HEK293 (cell line): ENCODE results near the gene NOP9.
A peak's percentile ranks its signal among the peaks of the same experiment; 100 is the strongest.

Experiments
- HOXD13 ChIP-seq: sonication (generic); formaldehyde crosslinking; IDR thresholded peaks from 2 replicates; pipeline ENCODE4 v1.8.0; 2022; ENCODE audit warnings: missing genetic modification reagents, borderline replicate concordance
- KLF10 ChIP-seq: fragments of 450-650 bp; IDR thresholded peaks from 2 replicates; pipeline ENCODE4 v1.5.1; 2018; ENCODE audit warnings: missing biosample characterization, mild to moderate bottlenecking, missing genetic modification characterization
- MEIS1 ChIP-seq: sonication (generic); formaldehyde crosslinking; IDR thresholded peaks from 2 replicates; pipeline ENCODE4 v1.8.1; 2022; ENCODE audit warnings: missing genetic modification reagents, mild to moderate bottlenecking, borderline replicate concordance
- RBAK ChIP-seq: fragments of 450-650 bp; formaldehyde crosslinking; IDR thresholded peaks from 2 replicates; pipeline ENCODE4 v1.5.1; 2016; ENCODE audit warnings: missing biosample characterization, missing genetic modification characterization
- SCRT1 ChIP-seq: fragments of 450-650 bp; formaldehyde crosslinking; IDR thresholded peaks from 2 replicates; pipeline ENCODE4 v1.5.1; 2016; ENCODE audit warnings: missing biosample characterization, missing genetic modification characterization, borderline replicate concordance
- SP2 ChIP-seq: fragments of 450-650 bp; formaldehyde crosslinking; IDR thresholded peaks from 2 replicates; pipeline ENCODE4 v1.5.1; 2016; ENCODE audit warnings: missing biosample characterization, missing genetic modification characterization
- YY1 ChIP-seq: fragments of 450-650 bp; formaldehyde crosslinking; IDR thresholded peaks from 2 replicates; pipeline ENCODE4 v1.5.1; 2018; ENCODE audit warnings: missing biosample characterization, missing genetic modification characterization
- ZBTB20 ChIP-seq: fragments of 450-650 bp; formaldehyde crosslinking; IDR thresholded peaks from 2 replicates; pipeline ENCODE4 v1.5.1; 2016; ENCODE audit warnings: missing biosample characterization, missing genetic modification characterization
- ZBTB6 ChIP-seq: fragments of 450-650 bp; formaldehyde crosslinking; IDR thresholded peaks from 2 replicates; pipeline ENCODE4 v1.5.1; 2017; ENCODE audit warnings: missing biosample characterization, missing genetic modification characterization
- ZFP41 ChIP-seq: fragments of 450-650 bp; formaldehyde crosslinking; IDR thresholded peaks from 2 replicates; pipeline ENCODE4 v1.5.1; 2016; ENCODE audit warnings: missing biosample characterization, missing genetic modification characterization, borderline replicate concordance
- ZNF10 ChIP-seq: fragments of 450-650 bp; formaldehyde crosslinking; IDR thresholded peaks from 2 replicates; pipeline ENCODE4 v1.5.1; 2017; ENCODE audit warnings: missing biosample characterization, missing genetic modification characterization
- ZNF132 ChIP-seq: fragments of 450-650 bp; formaldehyde crosslinking; IDR thresholded peaks from 2 replicates; pipeline ENCODE4 v1.5.1; 2017; ENCODE audit warnings: missing biosample characterization, missing genetic modification characterization, borderline replicate concordance
- ZNF157 ChIP-seq: fragments of 450-650 bp; formaldehyde crosslinking; IDR thresholded peaks from 2 replicates; pipeline ENCODE4 v1.5.1; 2016; ENCODE audit warnings: missing biosample characterization, missing genetic modification characterization
- ZNF18 ChIP-seq: fragments of 450-650 bp; formaldehyde crosslinking; IDR thresholded peaks from 2 replicates; pipeline ENCODE4 v1.5.1; 2016; ENCODE audit warnings: missing biosample characterization, missing genetic modification characterization
- ZNF2 ChIP-seq: fragments of 450-650 bp; formaldehyde crosslinking; IDR thresholded peaks from 2 replicates; pipeline ENCODE4 v1.5.1; 2016; ENCODE audit warnings: missing biosample characterization, missing genetic modification characterization
- ZNF488 ChIP-seq: fragments of 450-650 bp; formaldehyde crosslinking; IDR thresholded peaks from 2 replicates; pipeline ENCODE4 v1.5.1; 2016; ENCODE audit warnings: missing biosample characterization, missing genetic modification characterization
- ZNF530 ChIP-seq: fragments of 450-650 bp; formaldehyde crosslinking; IDR thresholded peaks from 2 replicates; pipeline ENCODE4 v1.5.1; 2016; ENCODE audit warnings: low read depth, missing biosample characterization, missing genetic modification characterization
- ZNF571 ChIP-seq: fragments of 450-650 bp; formaldehyde crosslinking; IDR thresholded peaks from 2 replicates; pipeline ENCODE4 v1.5.0; 2017; ENCODE audit warnings: missing biosample characterization, missing genetic modification characterization
- ZNF626 ChIP-seq: fragments of 450-650 bp; sonication (Bioruptor Pico); formaldehyde crosslinking; IDR thresholded peaks from 2 replicates; pipeline ENCODE4 v1.5.1; 2018; ENCODE audit warnings: missing biosample characterization, missing genetic modification characterization, inconsistent platforms
- ZNF658 ChIP-seq: fragments of 450-650 bp; formaldehyde crosslinking; IDR thresholded peaks from 2 replicates; pipeline ENCODE4; 2016; ENCODE audit warnings: missing biosample characterization, missing genetic modification characterization
- ZNF664 ChIP-seq: fragments of 450-650 bp; formaldehyde crosslinking; IDR thresholded peaks from 2 replicates; pipeline ENCODE4 v1.5.1; 2016; ENCODE audit warnings: missing biosample characterization, missing genetic modification characterization
- ZNF776 ChIP-seq: fragments of 450-650 bp; formaldehyde crosslinking; IDR thresholded peaks from 2 replicates; pipeline ENCODE4 v1.5.0; 2017; ENCODE audit warnings: missing biosample characterization, missing genetic modification characterization, borderline replicate concordance
- ZNF792 ChIP-seq: fragments of 450-650 bp; formaldehyde crosslinking; IDR thresholded peaks from 2 replicates; pipeline ENCODE4 v1.5.1; 2016; ENCODE audit warnings: missing biosample characterization, missing genetic modification characterization
- ZSCAN18 ChIP-seq: fragments of 450-650 bp; formaldehyde crosslinking; IDR thresholded peaks from 2 replicates; pipeline ENCODE4 v1.5.1; 2016; ENCODE audit warnings: missing biosample characterization, missing genetic modification characterization
- ZSCAN23 ChIP-seq: fragments of 450-650 bp; formaldehyde crosslinking; IDR thresholded peaks from 2 replicates; pipeline ENCODE4 v1.5.1; 2016; ENCODE audit warnings: missing biosample characterization, missing genetic modification characterization
- ZSCAN30 ChIP-seq: fragments of 450-650 bp; IDR thresholded peaks from 2 replicates; pipeline ENCODE4 v1.5.1; 2018; ENCODE audit warnings: missing biosample characterization, mild to moderate bottlenecking, missing genetic modification characterization, moderate library complexity
- ZSCAN4 ChIP-seq: fragments of 450-650 bp; formaldehyde crosslinking; IDR thresholded peaks from 2 replicates; pipeline ENCODE4 v1.5.1; 2017; ENCODE audit warnings: missing biosample characterization, missing genetic modification characterization
- TF ChIP-seq, protein P1 (sequence below): fragments of 450-650 bp; formaldehyde crosslinking; IDR thresholded peaks from 2 replicates; pipeline ENCODE4 v1.5.1; 2016; ENCODE audit warnings: missing biosample characterization, missing genetic modification characterization
- TF ChIP-seq, protein P2 (sequence below): fragments of 450-650 bp; formaldehyde crosslinking; IDR thresholded peaks from 2 replicates; pipeline ENCODE4 v1.5.1; 2017; ENCODE audit warnings: missing biosample characterization, mild to moderate bottlenecking, missing genetic modification characterization, moderate library complexity

The NOP9 gene

DNA sequence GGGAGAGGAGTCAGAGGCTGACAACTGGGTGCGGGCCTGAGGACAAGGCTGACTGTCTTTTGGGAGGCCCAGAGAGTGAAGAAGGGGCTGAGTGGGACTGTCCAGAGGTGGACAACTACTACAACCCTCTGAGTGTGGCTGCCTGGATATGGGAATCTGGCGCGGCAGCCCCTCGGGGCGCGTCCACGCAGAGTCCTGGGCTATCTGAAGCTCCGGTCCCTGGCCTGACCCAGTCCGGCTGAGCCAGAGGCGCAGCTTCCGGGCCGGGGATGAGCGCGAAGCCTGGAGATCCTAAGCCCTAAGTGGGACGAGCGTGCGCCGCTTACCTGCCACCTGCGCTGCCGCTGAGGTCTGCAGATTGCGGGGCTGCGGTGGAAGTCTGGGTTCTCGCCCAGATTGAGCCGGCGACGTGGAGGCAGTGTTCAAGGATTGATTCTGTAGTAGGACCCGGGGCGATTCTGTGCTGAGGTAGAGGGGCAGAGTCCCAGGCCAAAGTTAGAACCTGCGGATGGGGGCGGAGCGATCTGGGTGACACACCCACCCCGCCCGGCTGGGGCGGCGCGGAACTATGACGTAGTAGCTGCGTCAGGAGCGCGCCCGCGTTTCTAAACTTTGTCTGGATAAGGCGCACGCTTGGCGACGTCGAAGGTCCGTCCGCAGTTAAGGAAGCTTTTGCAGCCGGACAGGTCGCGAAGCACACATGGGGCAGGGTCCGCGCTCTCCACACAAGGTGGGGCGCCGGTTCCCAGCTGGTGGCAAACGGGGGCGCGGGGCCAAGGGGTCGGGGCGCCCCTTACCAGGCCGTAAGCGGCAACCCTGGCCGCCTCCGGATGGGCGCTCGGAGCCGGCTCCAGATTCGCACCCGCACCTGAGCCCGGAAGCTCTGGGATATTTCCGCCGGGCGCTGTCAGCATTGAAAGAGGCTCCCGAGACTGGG lies at the start of gene NOP9, which contains the start of gene DHRS1 (continued):
- no peak for TF ChIP-seq ZSCAN30
- no peak for TF ChIP-seq MEIS1
- no peak for TF ChIP-seq ZNF626 (tag by site-specific recombination)
- TF ChIP-seq ZNF18 (tag by site-specific recombination) = no peak
- TF ChIP-seq ZNF776 = no peak
- no peak for TF ChIP-seq ZSCAN4 (tag by site-specific recombination)
- TF ChIP-seq, protein P1, sequence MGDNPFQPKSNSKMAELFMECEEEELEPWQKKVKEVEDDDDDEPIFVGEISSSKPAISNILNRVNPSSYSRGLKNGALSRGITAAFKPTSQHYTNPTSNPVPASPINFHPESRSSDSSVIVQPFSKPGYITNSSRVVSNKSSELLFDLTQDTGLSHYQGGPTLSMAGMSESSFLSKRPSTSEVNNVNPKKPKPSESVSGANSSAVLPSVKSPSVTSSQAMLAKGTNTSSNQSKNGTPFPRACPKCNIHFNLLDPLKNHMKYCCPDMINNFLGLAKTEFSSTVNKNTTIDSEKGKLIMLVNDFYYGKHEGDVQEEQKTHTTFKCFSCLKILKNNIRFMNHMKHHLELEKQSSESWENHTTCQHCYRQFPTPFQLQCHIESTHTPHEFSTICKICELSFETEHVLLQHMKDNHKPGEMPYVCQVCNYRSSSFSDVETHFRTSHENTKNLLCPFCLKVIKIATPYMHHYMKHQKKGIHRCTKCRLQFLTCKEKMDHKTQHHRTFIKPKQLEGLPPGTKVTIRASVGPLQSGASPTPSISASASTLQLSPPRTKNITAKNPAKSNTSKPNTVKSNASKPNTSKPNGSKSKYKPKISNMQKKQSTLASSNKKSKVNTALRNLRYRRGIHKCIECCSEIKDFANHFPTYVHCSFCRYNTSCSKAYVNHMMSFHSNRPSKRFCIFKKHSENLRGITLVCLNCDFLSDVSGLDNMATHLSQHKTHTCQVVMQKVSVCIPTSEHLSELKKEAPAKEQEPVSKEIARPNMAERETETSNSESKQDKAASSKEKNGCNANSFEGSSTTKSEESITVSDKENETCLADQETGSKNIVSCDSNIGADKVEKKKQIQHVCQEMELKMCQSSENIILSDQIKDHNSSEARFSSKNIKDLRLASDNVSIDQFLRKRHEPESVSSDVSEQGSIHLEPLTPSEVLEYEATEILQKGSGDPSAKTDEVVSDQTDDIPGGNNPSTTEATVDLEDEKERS = no peak
- TF ChIP-seq ZNF664 (tag by site-specific recombination) = no peak
- TF ChIP-seq, protein P2, sequence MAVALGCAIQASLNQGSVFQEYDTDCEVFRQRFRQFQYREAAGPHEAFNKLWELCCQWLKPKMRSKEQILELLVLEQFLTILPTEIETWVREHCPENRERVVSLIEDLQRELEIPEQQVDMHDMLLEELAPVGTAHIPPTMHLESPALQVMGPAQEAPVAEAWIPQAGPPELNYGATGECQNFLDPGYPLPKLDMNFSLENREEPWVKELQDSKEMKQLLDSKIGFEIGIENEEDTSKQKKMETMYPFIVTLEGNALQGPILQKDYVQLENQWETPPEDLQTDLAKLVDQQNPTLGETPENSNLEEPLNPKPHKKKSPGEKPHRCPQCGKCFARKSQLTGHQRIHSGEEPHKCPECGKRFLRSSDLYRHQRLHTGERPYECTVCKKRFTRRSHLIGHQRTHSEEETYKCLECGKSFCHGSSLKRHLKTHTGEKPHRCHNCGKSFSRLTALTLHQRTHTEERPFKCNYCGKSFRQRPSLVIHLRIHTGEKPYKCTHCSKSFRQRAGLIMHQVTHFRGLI (tag by site-specific recombination) = no peak
- TF ChIP-seq ZSCAN23 (tag by site-specific recombination) = no peak
- TF ChIP-seq ZBTB20 (tag by site-specific recombination) = peak; percentile 99
- TF ChIP-seq ZNF2 (tag by site-specific recombination) = peak; percentile 51; the same call in 1 of the 2 replicates
- no peak for TF ChIP-seq ZNF658
- no peak for TF ChIP-seq ZBTB6 (tag by site-specific recombination)
- no peak for TF ChIP-seq YY1 (tag by site-specific recombination)
- TF ChIP-seq ZNF132 (tag by site-specific recombination) = no peak
- no peak for TF ChIP-seq RBAK (tag by site-specific recombination)
- peak; percentile 42 for TF ChIP-seq SP2 (tag by site-specific recombination)
- no peak for TF ChIP-seq ZNF792 (tag by site-specific recombination)
- no peak for TF ChIP-seq ZNF530 (tag by site-specific recombination)
- no peak for TF ChIP-seq SCRT1
- 0 out of 2 replicates have a peak, but pooled peaks have one; percentile 28 for TF ChIP-seq HOXD13
- TF ChIP-seq ZFP41 (tag by site-specific recombination) = no peak
- no peak for TF ChIP-seq ZNF571 (tag by site-specific recombination)
- no peak for TF ChIP-seq ZSCAN18 (tag by site-specific recombination)
- TF ChIP-seq ZNF10 (tag by site-specific recombination) = no peak
- TF ChIP-seq ZNF157 = no peak
- TF ChIP-seq KLF10 (tag by site-specific recombination) = peak; percentile 98
- no peak for TF ChIP-seq ZNF488 (tag by site-specific recombination)
